Stimulated activated CD8-positive, alpha-beta memory T cell treated with anti-CD3 and anti-CD28 coated beads, Interleukin-4, amount 100 ng/mL, for 1 hour (primary cell): ENCODE results near the gene MXI1.
A peak's percentile ranks its signal among the peaks of the same experiment; 100 is the strongest.

Source experiments
- DNase-seq, 2 donors: peaks; one replicate each; pipeline ENCODE4 v3.0.0-alpha.2; 2020; ENCODE audit warnings: low read depth in 2 of 2, low spot score in 1 of 2

Gene MXI1

DNA sequence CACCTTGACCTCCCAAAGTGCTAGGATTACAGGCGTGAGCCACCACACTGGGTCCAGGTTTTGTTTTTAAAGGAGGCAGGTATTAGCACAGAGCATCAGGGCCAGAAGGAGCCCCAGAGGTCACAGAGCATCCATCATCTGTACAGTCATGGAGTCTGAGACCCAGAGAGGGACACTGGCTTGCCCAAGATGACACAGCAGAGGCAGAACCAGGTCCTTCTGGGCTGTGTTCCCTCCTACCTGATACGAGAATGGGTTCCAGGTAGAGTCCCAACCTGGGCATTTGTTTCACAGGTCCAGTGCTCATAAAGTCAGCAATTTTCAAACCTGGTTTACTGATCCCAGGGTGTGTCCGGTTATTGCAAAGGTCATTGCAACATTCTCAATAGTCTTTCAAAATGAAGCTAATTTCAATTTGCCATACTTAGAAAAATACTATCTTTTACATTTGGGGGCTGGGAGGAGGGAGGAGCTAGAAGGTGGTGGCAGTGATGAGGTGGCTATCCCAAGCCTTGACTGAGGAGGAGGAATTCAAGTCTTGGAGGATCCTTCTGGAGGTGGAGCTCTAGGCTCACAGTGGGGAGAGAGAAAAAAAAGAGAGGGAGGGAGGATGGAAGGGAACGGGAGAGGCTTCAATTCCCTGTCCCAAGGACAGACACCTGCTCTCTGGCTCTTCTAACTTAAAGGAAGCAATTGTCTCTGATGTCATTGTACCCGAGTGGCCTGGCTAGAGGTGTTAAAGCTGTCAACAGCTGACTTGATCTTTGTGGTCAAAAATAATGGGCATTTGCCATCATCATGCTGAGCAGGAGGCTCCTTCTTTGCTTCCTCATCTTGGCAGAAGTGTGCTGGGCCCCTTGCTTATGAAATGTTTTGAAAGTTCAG lies 8.1 kb downstream of the MXI1 start:
- DNase-seq, result no peak

GRCh38 chr10:110216240-110216639 lies 8.8 kb downstream of the MXI1 start:
- DNase-seq, result no peak

DNA sequence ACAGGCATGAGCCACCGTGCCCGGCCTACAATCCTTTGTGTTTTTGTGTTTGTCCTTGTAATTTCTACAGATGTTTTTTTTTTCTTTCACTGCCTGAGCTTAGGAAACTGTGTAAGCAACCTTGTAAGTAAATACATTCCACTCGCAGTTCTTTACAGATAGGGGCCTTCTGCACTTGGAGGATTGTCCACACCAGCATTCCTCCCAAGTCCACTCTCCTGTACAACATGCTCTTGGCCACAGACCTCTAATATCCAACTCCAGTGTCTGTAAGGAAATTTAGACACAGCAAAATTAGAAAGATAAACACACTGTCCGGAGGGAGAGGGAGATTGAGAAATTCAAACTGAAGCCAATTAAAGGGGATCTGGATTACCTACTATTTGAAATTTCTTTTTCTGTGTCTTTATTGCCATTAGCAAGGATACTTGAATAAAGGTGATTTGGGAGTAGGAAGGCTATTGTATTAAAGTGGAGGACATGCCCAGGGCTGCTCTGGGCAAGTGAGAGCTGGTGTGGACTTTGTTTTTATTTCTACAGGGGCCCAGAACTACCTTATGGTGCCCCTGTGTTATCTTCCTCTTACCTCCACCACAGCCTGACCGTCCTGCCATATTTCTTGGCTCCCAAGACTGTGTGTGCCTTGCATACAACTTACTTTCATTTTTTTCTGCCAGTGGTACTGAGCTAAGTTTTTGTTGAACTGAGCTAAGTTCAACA lies 9.7 kb downstream of the MXI1 start:
- DNase-seq, result no peak

GRCh38 chr10:110217662-110218008 lies 10.2 kb downstream of the MXI1 start:
- no peak for DNase-seq

DNA sequence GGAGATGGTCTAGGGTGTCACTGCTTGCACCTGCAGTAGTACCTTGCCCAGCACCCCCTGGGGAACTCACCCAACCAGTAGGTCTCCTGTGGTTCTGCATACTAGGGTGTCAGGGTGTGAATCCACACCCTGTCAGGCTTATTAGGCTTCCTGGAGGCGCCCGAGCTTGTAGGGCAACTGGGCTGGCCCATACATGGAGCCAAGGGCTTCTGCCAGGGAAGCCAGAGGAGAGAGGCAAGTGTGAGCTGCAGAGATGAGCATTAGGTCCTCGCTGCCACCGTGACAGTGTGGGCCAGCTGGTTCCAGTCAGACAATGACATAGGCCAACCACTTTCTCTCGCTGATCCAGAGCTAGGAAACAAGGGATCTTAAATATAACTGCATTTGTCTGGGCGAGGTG lies 11.2 kb downstream of the MXI1 start:
- DNase-seq, result no peak

GRCh38 chr10:110219884-110220283 lies 12.5 kb downstream of the MXI1 start:
- DNase-seq, result no peak

DNA sequence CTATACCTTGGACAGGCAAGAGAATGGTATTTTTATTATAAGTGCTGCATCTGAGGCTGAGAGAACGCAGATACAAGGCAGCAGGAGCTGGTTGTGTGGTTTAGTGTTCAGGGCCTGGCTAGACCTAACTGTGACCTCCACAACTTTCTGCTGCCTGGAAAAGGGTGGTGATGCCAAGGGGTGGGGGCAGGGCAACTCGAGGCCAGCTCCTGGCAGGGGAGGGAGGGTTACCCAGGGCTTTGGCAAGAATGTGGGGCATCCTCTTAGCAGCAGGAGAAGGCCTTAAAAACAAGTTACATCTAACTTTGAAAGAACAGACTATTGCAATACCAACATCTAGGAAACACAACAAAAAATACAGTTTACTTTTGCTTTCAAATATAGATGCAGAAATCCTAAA lies 13.0 kb downstream of the MXI1 start:
- DNase-seq, result no peak

GRCh38 chr10:110221044-110221720 lies 13.8 kb downstream of the MXI1 start:
- no peak for DNase-seq

DNA sequence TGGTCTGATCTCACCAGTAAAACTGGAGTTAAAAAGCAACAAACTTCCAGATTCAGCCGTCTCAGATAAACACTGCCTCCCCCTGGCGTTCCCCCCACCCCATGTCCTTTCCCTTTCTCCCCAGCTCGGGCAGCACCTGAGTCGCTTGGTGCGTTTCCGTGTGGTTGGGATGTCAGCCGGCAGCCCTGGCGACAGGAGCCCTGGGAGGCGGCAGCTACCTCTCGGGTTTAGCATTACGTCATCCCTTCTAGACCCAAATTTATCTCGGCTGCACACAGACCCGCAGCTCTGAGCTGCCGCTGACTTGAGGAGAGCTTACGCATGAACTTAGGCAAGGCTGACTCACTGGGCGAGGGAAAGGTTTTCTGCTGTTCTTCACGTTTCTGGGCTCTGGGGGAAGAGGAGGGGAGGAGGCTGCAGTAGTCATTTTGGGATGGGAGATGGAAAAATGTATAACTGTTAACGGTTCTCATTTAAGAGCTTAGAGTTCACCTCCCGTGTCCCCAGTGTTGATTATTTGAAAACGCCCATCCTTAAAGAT lies 14.4 kb downstream of the MXI1 start:
- peak in 1 of 2 donors; percentile 51 for DNase-seq

DNA sequence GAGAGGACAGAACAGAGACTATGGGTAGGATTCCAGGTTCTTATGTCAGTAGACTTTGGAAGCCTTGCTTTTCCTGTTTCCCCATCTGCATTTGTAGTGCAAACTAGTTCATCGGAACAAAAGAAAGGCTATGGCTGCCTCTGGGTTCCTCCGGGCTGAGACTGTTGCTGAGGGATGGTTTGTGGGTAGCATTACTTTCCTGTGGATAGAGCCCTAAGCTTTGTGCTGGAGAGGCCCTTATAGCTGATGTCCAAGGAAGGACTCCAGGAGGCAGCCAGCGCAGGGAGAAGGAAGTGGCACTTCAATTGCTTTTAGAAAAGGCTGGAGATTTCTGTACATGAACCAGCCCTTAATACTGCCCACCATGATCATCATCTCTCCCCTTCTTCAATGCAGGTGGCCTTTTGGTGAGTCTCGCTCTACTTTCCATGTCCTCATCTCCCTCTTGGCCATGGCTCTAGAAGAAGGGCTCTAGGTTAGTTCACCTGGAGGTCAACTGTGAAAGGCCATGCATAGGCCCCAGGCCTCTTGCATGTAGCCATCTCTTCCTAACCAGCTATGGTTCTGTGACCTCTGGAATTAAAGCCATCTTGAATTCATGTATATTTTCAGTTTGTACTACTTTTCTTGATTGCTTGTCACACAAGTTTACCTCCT lies 15.4 kb downstream of the MXI1 start:
- DNase-seq, result no peak

DNA sequence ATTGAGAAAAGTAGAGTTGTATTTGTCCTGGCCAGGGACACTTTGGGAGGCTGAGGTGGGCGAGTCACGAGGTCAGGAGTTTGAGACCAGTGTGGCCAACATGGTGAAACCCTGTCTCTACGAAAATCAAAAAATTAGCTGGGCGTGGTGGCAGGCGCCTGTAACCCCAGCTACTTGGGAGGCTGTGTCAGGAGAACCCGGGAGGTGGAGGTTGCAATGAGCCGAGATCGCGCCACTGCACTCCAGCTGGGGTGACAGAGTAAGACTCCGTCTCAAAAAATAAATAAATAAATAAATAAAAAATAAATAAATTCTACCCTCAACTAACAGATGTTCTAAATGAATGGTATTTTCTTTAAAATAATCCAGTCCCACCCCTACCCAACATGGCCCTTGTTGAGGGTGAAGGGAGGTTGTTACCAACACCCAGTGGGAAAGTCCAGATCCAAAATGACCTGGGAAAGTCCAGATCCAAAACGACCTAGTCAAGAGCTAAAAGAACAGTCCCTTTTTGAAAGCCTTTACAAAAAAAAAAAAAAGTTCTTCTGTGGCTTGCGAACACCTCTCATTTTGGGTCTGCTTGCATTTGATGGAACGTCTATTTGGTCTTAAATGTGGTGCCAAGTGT lies 16.0 kb downstream of the MXI1 start:
- DNase-seq, result no peak

DNA sequence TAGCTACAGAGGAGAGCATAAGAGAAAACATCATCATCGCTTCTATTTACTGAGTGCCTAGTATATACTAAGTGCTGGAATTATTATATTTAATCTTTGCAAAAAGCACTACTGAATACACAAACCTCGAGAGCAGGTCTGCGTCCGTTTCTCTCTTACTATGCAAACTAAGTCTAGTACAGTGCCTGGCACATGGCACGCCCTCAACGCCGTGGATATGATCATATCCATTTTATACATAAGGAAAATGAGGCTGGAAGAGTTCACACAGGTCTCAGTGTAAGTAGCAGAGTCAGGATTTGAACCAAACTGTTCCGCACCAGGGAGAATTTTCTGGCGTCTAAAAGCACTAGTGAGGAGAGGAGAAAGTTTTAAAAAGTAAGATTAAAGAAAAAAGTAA lies 17.6 kb downstream of the MXI1 start:
- no peak for DNase-seq

- DNase-seq, result no peak
Observed at GRCh38 chr10:110225441-110225755, 18.0 kb downstream of the MXI1 start.

GRCh38 chr10:110225756-110226542 lies 18.5 kb downstream of the MXI1 start:
- peak; percentile 70 to 73 for DNase-seq

GRCh38 chr10:110226543-110226925 lies 19.1 kb downstream of the MXI1 start:
- DNase-seq, result peak in 1 of 2 donors; percentile 73

- DNase-seq, result peak in 1 of 2 donors; percentile 53
Observed at GRCh38 chr10:110226926-110227641, 19.7 kb downstream of the MXI1 start.

DNA sequence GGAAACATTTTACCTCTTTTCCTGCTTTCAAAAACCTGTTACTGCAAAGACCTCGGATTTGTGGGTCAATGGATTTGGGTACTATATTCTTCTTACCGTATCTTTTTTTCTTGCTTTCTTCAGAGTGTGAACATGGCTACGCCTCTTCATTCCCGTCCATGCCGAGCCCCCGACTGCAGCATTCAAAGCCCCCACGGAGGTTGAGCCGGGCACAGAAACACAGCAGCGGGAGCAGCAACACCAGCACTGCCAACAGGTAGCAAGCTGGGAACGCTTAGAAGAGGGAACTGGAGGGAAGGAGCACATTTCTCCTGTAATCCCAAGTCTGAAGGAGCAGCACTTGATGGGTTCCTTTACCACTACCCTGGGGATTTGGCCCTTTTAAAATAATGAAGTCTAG lies 20.7 kb downstream of the MXI1 start:
- no peak for DNase-seq

GRCh38 chr10:110229155-110229554 lies 21.8 kb downstream of the MXI1 start:
- DNase-seq, result no peak

DNA sequence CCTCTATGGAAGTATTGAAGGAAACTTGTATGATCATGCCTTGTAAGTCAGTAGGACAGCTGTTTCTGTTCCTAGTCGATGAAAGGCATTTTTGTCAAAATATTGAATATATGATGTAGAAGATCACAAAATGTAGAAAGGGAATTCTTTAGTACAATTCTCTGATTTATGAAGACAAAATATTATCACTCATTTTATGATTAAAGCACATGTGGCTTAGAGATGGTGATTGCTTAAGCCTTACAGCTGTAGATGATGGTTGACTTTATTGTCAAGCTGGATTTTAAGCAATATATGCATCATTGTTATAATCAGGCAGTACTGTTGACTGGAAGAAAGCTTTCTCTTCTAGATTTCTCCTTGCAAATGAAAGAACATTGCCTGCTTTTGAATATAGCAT lies 26.4 kb downstream of the MXI1 start:
- DNase-seq, result no peak
